ENCODE results near the gene SNX30. TPM values are rescaled to one million over a fixed set of nuclear protein-coding genes. Genes with fewer than 3 reads are reported as not detected.

Gene SNX30
- total and polyA plus RNA-seq, 9 donors = 7.0 to 10.9 (median 10.4) TPM

DNA sequence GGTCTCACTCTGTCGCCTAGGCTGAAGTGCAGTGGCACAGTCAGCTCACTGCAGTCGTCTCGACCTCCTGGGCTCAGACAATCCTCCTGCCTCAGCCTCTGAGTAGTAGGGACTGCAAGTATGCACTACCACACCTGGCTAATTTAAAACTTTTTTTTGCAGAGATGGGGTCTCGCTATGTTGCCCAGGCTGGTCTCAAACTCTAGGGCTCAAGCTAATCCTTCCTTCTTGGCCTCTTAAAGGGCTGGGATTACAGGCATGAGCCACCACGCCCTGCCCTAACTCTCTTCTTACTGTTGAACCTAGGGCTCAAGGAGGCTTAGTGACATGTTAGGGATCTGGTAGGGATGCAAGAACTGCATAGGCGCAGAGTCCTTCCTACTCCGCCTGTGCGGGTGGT is 65.3 kb downstream of the SNX30 start:
- Histone ChIP-seq H3K9me3 (replicated peaks; ENCODE audit: control insufficient read depth, low read depth, low read length) (no peaks in the 10 kb centered on the region), H3K4me3 (ENCODE audit: low read length) (no peak overlapping the region), H3K4me1 (ENCODE audit: control insufficient read depth, insufficient read depth, low read length) (peaks cover 10% of the 10 kb centered on the region), H3K36me3 (ENCODE audit: control insufficient read depth, insufficient read depth, low read length) (no peaks in the 10 kb centered on the region), H3K27me3 (ENCODE audit: control insufficient read depth, insufficient read depth, low read length) (no peaks in the 10 kb centered on the region), H3K27ac (ENCODE audit: low read length) (no peak overlapping the region)
- 52% methylated on average over 3 of the region's 8 CpGs for WGBS (ENCODE audit: insufficient coverage)
- DNase-seq = no peak

DNA sequence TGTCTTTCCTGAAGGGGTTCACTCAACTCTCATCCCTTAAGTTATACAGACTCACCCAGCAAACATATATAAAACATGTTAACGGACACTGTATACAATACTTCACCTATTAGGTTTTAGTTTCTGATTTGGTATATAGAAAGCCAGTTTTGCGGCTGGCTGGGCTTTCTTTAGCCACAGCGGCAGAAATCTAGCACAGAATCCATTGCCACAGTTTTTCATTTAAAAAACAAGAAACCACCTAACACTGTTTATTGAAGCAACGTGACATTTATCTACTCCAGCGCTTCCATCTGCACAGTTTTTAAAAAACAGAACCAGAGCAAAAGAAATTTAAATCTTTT is 67.3 kb downstream of the SNX30 start:
- no peak for DNase-seq
- Histone ChIP-seq H3K4me1 (ENCODE audit: control insufficient read depth, insufficient read depth, low read length) (peaks cover 5% of the 10 kb centered on the region), H3K36me3 (ENCODE audit: control insufficient read depth, insufficient read depth, low read length) (no peaks in the 10 kb centered on the region), H3K27ac (ENCODE audit: low read length) (peak overlapping the region; percentile 25), H3K9me3 (replicated peaks; ENCODE audit: control insufficient read depth, low read depth, low read length) (no peaks in the 10 kb centered on the region), H3K4me3 (ENCODE audit: low read length) (no peak overlapping the region), H3K27me3 (ENCODE audit: control insufficient read depth, insufficient read depth, low read length) (no peaks in the 10 kb centered on the region)
- 72% methylated on average over 2 of the region's 5 CpGs for WGBS (ENCODE audit: insufficient coverage)

DNA sequence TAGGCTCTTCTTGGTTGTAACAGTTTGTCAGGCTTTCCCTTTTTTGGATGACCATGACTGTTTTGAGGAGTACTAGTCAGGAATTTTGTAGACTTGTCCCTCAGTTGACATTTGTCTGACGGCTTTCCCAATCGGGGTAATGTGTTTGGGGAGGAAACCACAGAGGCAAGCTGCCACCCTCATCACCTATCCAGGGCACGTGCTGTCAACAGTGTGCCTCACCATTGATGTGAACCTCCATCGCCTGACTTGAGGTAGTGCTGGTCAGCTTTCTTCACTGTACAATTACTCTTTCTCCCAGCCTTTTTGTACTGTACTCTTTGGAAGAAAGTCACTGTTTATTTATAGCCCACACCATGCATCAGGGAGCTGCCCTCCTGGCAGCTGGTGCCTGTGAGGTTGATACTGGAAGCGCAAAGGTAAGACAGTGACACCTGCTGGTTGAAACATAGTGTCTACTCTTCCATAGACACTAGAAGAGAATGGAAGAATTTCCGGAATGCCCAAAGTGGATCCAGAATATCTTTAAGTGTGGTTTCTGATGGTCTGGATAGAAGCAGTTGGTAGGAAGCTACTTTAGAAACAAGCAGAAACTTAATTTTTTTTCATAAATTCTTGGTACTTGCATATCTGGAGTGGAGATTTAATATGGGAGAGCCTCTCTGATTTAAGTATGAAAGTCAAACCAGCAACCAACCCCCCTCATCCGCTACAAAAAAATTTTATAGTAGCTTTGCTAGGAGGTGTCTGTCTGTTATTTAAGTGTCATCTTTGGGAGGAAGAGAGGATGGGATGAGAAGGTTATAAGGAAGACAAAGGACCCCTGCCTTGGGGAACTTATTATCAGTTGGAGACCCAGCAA is 69.3 kb downstream of the SNX30 start:
- 90% methylated on average over 2 of the region's 7 CpGs for WGBS (ENCODE audit: insufficient coverage)
- Histone ChIP-seq H3K9me3 (replicated peaks; ENCODE audit: control insufficient read depth, low read depth, low read length) (no peaks in the 10 kb centered on the region), H3K4me3 (ENCODE audit: low read length) (no peak overlapping the region), H3K27ac (ENCODE audit: low read length) (peak overlapping the region; percentile 77), H3K4me1 (ENCODE audit: control insufficient read depth, insufficient read depth, low read length) (peaks cover 5% of the 10 kb centered on the region), H3K36me3 (ENCODE audit: control insufficient read depth, insufficient read depth, low read length) (no peaks in the 10 kb centered on the region), H3K27me3 (ENCODE audit: control insufficient read depth, insufficient read depth, low read length) (no peaks in the 10 kb centered on the region)
- peak; percentile 87 for DNase-seq

DNA sequence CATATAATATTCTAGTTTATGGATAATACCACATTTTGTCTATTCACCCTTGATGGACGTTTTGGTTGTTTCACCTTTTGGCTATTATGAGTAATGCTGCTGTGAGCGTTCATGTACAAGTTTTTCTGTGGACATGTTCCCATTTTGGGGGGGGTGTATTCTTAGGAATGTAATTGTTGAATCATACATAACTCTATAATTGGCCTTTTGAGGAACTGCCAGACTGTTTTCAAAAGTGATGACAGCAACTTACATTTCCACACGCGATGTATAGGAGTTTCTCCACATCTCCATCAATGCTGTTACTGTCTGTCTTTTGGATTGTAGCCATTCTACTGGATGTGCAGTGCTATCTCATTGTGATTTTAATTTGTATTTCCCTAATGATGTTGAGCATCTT is 70.3 kb downstream of the SNX30 start:
- DNase-seq = no peak
- no CpG with 5 or more reads among the region's 4 CpGs for WGBS (ENCODE audit: insufficient coverage)

DNA sequence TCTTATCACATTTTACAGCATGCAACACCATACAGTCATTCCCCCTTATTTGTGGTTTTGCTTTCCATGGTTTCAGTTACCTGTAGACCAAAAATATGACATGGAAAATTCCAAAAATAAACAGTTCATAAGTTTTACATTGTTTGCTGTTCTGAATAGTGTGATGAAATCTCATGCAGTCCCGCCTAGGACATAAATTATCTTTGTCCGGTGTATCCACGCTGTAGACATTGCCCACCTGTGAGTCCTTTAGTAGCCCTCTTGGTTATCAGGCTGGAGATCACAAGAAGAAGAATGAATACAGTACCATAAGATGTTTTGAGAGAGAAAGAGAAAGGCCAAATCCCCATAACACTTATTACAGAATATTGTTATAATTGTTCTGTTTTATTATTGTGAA is 72.1 kb downstream of the SNX30 start:
- Histone ChIP-seq H3K27ac (ENCODE audit: low read length) (no peak overlapping the region), H3K9me3 (replicated peaks; ENCODE audit: control insufficient read depth, low read depth, low read length) (no peaks in the 10 kb centered on the region), H3K4me3 (ENCODE audit: low read length) (no peak overlapping the region), H3K27me3 (ENCODE audit: control insufficient read depth, insufficient read depth, low read length) (no peaks in the 10 kb centered on the region), H3K4me1 (ENCODE audit: control insufficient read depth, insufficient read depth, low read length) (peaks cover 5% of the 10 kb centered on the region), H3K36me3 (ENCODE audit: control insufficient read depth, insufficient read depth, low read length) (no peaks in the 10 kb centered on the region)
- no peak for DNase-seq
- 100% methylated on average over 1 of the region's 3 CpGs for WGBS (ENCODE audit: insufficient coverage)

More for the DNA sequence above, 70.3 kb downstream of the SNX30 start:
- Histone ChIP-seq H3K27me3 (ENCODE audit: control insufficient read depth, insufficient read depth, low read length) (no peaks in the 10 kb centered on the region), H3K36me3 (ENCODE audit: control insufficient read depth, insufficient read depth, low read length) (no peaks in the 10 kb centered on the region), H3K4me3 (ENCODE audit: low read length) (no peak overlapping the region), H3K27ac (ENCODE audit: low read length) (no peak overlapping the region), H3K9me3 (replicated peaks; ENCODE audit: control insufficient read depth, low read depth, low read length) (no peaks in the 10 kb centered on the region), H3K4me1 (ENCODE audit: control insufficient read depth, insufficient read depth, low read length) (peaks cover 5% of the 10 kb centered on the region)

DNA sequence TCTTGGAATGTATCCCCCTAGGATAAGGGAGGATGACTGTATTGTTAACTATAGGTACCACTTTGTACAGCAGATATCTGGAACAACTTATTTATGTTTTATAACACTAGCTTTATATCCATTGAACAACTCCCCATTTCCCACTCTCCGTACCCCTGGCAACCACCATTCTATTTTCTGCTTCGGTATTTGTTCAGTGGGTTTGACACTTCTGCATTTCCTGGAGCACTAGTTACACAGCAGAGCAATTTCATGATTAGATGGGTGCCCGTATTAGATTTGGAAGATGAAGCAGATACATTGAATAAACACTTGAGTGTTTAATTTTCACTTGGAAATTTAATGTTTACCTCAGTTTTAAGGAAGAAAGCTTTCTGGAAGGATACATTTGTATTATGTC is 72.7 kb downstream of the SNX30 start:
- no CpG with 5 or more reads among the region's 3 CpGs for WGBS (ENCODE audit: insufficient coverage)
- no peaks in the 10 kb centered on the region for H3K9me3 ChIP-seq (replicated peaks; ENCODE audit: control insufficient read depth, low read depth, low read length)
- DNase-seq = no peak
- H3K27me3 ChIP-seq (ENCODE audit: control insufficient read depth, insufficient read depth, low read length) = no peaks in the 10 kb centered on the region
- H3K4me1 ChIP-seq (ENCODE audit: control insufficient read depth, insufficient read depth, low read length) = peaks cover 5% of the 10 kb centered on the region
- H3K27ac ChIP-seq (ENCODE audit: low read length) = no peak overlapping the region
- no peaks in the 10 kb centered on the region for H3K36me3 ChIP-seq (ENCODE audit: control insufficient read depth, insufficient read depth, low read length)
- no peak overlapping the region for H3K4me3 ChIP-seq (ENCODE audit: low read length)

DNA sequence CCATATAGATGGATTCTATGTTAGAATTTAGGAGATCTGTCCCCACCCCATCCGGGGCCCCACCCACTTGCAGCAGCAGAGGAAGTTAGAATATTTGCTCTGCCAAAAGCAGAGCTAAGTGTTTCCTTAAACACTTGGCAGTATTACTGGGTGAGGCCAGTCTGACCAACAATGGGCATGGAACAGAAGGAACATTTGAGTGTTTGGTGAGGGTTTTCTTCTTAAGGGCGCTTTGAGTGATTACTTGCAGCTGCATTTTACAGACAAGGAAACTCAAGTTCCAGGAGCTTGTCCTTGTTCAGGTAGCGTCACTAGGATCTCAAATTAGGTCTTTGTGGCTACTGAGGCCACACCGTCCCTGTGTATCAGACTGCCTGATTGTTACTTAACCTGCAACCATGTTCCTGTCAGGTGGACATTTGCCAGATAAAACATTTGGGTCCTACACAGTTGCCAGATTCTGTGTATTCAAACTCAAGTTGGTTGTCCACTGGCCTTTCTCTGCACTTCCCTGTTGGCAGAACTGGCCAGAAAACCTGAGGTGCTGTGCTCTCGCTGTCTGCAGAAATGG is 80.8 kb downstream of the SNX30 start:
- Histone ChIP-seq H3K27me3 (ENCODE audit: control insufficient read depth, insufficient read depth, low read length) (no peaks in the 10 kb centered on the region), H3K4me1 (ENCODE audit: control insufficient read depth, insufficient read depth, low read length) (peaks cover 2% of the 10 kb centered on the region), H3K27ac (ENCODE audit: low read length) (no peak overlapping the region), H3K9me3 (replicated peaks; ENCODE audit: control insufficient read depth, low read depth, low read length) (no peaks in the 10 kb centered on the region), H3K36me3 (ENCODE audit: control insufficient read depth, insufficient read depth, low read length) (peaks cover 12% of the 10 kb centered on the region), H3K4me3 (ENCODE audit: low read length) (no peak overlapping the region)
- WGBS (ENCODE audit: insufficient coverage) = 79% methylated on average over 4 of the region's 5 CpGs
- DNase-seq = peak; percentile 54

DNA sequence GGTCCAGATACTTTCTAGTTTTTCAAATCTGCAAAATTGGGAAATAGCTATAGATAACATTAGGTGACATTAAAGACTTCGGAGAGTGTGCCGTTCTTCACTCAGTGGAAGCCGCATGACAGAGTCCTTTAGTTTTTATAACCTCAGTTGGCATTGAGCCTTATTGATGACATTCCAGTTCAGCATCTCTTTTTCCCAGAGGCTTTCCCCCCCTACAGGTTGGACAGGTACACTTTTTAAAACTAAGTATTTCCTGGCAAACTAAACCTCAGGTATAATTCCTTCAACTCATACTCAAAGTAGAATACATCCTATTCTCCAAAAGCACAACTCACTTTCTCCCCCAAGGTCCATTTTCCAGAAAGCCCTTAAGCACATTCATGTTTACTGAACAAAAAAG is 81.4 kb downstream of the SNX30 start:
- H3K4me3 ChIP-seq (ENCODE audit: low read length) = no peak overlapping the region
- no peak overlapping the region for H3K27ac ChIP-seq (ENCODE audit: low read length)
- 85% methylated on average over 3 of the region's 3 CpGs for WGBS (ENCODE audit: insufficient coverage)
- H3K4me1 ChIP-seq (ENCODE audit: control insufficient read depth, insufficient read depth, low read length) = peaks cover 2% of the 10 kb centered on the region
- no peaks in the 10 kb centered on the region for H3K9me3 ChIP-seq (replicated peaks; ENCODE audit: control insufficient read depth, low read depth, low read length)
- no peak for DNase-seq
- H3K27me3 ChIP-seq (ENCODE audit: control insufficient read depth, insufficient read depth, low read length) = no peaks in the 10 kb centered on the region
- H3K36me3 ChIP-seq (ENCODE audit: control insufficient read depth, insufficient read depth, low read length) = peaks cover 15% of the 10 kb centered on the region

DNA sequence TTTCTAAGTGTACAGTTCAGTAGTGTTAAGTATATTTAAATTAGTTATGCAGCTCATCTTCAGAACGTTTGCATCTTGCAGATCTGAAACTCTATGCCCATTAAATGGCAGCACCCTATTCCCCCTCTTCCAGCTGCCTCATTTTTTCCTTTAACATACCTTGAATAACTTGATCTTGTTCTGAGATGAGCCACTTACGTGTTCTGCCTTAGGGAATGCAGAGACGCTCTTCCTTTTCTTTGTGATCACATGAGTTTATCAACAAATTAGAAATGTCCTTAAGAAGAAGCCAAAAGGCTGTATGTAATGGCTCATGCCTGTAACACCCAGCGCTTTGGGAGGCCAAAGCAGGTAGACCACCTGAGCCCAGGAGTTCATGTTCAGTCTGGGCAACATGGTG is 82.5 kb downstream of the SNX30 start:
- no peaks in the 10 kb centered on the region for H3K27me3 ChIP-seq (ENCODE audit: control insufficient read depth, insufficient read depth, low read length)
- no peak overlapping the region for H3K4me3 ChIP-seq (ENCODE audit: low read length)
- peaks cover 2% of the 10 kb centered on the region for H3K4me1 ChIP-seq (ENCODE audit: control insufficient read depth, insufficient read depth, low read length)
- no peaks in the 10 kb centered on the region for H3K9me3 ChIP-seq (replicated peaks; ENCODE audit: control insufficient read depth, low read depth, low read length)
- DNase-seq = no peak
- no CpG with 5 or more reads among the region's 4 CpGs for WGBS (ENCODE audit: insufficient coverage)
- peaks cover 17% of the 10 kb centered on the region for H3K36me3 ChIP-seq (ENCODE audit: control insufficient read depth, insufficient read depth, low read length)
- H3K27ac ChIP-seq (ENCODE audit: low read length) = no peak overlapping the region

DNA sequence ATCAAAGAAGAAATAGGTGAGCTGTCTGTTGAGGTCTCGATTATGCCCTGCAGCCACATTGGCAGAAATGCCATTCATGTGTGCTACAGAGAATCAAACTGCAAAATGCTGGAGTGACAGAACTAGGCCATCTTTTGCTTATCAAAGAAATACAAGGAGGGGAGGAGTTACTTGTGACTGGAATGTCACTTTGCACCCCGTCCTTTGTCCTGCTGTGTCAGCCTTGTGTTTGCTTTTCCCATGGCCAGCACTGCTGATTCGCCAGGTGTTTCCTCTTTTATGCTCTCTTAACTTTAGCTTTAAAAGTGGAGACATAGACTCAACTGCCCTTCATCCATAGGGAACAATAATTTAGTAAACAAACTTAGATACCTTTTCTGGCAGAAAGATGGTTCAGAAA is 85.8 kb downstream of the SNX30 start:
- peaks cover 2% of the 10 kb centered on the region for H3K4me1 ChIP-seq (ENCODE audit: control insufficient read depth, insufficient read depth, low read length)
- no peaks in the 10 kb centered on the region for H3K27me3 ChIP-seq (ENCODE audit: control insufficient read depth, insufficient read depth, low read length)
- WGBS (ENCODE audit: insufficient coverage) = 80% methylated on average over 2 of the region's 3 CpGs
- H3K9me3 ChIP-seq (replicated peaks; ENCODE audit: control insufficient read depth, low read depth, low read length) = no peaks in the 10 kb centered on the region
- H3K4me3 ChIP-seq (ENCODE audit: low read length) = no peak overlapping the region
- no peak overlapping the region for H3K27ac ChIP-seq (ENCODE audit: low read length)
- H3K36me3 ChIP-seq (ENCODE audit: control insufficient read depth, insufficient read depth, low read length) = peaks cover 30% of the 10 kb centered on the region
- no peak for DNase-seq
